ENCODE data around the gene ADGRA1.
A peak's percentile ranks its signal among the peaks of the same experiment; 100 is the strongest.

ADGRA1 gene

GRCh38 chr10:133124357-133125211, 36.9 kb downstream of the ADGRA1 start:
- Histone ChIP-seq H3K9me3 (peaks cover 0 to 4% (median 0%) of the 10 kb centered on the region in 3 donors), H3K36me3 (no peaks in the 10 kb centered on the region), H3K27me3 (peaks cover 0 to 41% of the 10 kb centered on the region in 2 donors), H3K27ac (no peak overlapping the region), H3K4me3 (no peak overlapping the region), H3K4me1 (no peaks in the 10 kb centered on the region)
- peak in 1 of 2 donors; percentile 56 for DNase-seq
- intact Hi-C loops (cut with DNase I; ENCODE audit: low total_unique reads), result no loop called here
- peak; percentile 20 to 41 for TF ChIP-seq CTCF (IDR thresholded peaks at IDR 0.05)

GRCh38 chr10:133125901-133126300, 38.2 kb downstream of the ADGRA1 start:
- no peak for DNase-seq
- intact Hi-C loops (cut with DNase I; ENCODE audit: low total_unique reads), result no loop called here

GRCh38 chr10:133126431-133127290, 38.9 kb downstream of the ADGRA1 start:
- Histone ChIP-seq H3K9me3 (no peaks in the 10 kb centered on the region), H3K4me3 (no peak overlapping the region), H3K27me3 (peaks cover 0 to 41% of the 10 kb centered on the region in 2 donors), H3K36me3 (no peaks in the 10 kb centered on the region), H3K4me1 (no peaks in the 10 kb centered on the region), H3K27ac (no peak overlapping the region)
- DNase-seq, result peak in 1 of 2 donors; percentile 50
- TF ChIP-seq CTCF (IDR thresholded peaks at IDR 0.05), result no peak
- intact Hi-C loops (cut with DNase I; ENCODE audit: low total_unique reads), result no loop called here

More at GRCh38 chr10:133125901-133126300, 38.2 kb downstream of the ADGRA1 start:
- no peak for TF ChIP-seq CTCF (IDR thresholded peaks at IDR 0.05)
- H3K36me3 ChIP-seq, result no peaks in the 10 kb centered on the region
- H3K4me3 ChIP-seq, result no peak overlapping the region
- H3K4me1 ChIP-seq, result no peaks in the 10 kb centered on the region
- H3K27me3 ChIP-seq, result peaks cover 0 to 41% of the 10 kb centered on the region in 2 donors
- no peak overlapping the region for H3K27ac ChIP-seq
- no peaks in the 10 kb centered on the region for H3K9me3 ChIP-seq

- H3K27me3 ChIP-seq, result peaks cover 0 to 41% of the 10 kb centered on the region in 2 donors
Observed at GRCh38 chr10:133127291-133128125, 39.8 kb downstream of the ADGRA1 start.

More at GRCh38 chr10:133127291-133128125, 39.8 kb downstream of the ADGRA1 start:
- Histone ChIP-seq H3K9me3 (no peaks in the 10 kb centered on the region), H3K27ac (no peak overlapping the region), H3K36me3 (no peaks in the 10 kb centered on the region), H3K4me3 (no peak overlapping the region), H3K4me1 (no peaks in the 10 kb centered on the region)
- intact Hi-C loops (cut with DNase I; ENCODE audit: low total_unique reads), result no loop called here
- no peak for TF ChIP-seq CTCF (IDR thresholded peaks at IDR 0.05)
- DNase-seq, result peak in 1 of 2 donors; percentile 47

Data from tibial artery (tissue), 4 donors.